ENCODE results near the gene PDZRN4. TPM values are rescaled to one million over a fixed set of nuclear protein-coding genes. Genes with fewer than 3 reads are reported as not detected.

PDZRN4 gene
- total RNA-seq, 1 experiment from 2014 or later: not detected

GRCh38 chr12:41217727-41218126, 29.6 kb downstream of the PDZRN4 start:
- Histone ChIP-seq H3K9me3 (ENCODE audit: low read depth, low read length, poor library complexity, severe bottlenecking) (no peaks in the 10 kb centered on the region), H3K36me3 (ENCODE audit: insufficient read depth, low read length, poor library complexity, severe bottlenecking) (no peaks in the 10 kb centered on the region), H3K27me3 (replicated peaks; ENCODE audit: insufficient read depth, low read depth, low read length, poor library complexity) (no peaks in the 10 kb centered on the region), H3K4me3 (ENCODE audit: low read depth, low read length, poor library complexity, severe bottlenecking) (no peak overlapping the region), H3K4me1 (ENCODE audit: insufficient read depth, low read length, poor library complexity, severe bottlenecking) (no peaks in the 10 kb centered on the region), H3K27ac (ENCODE audit: low read depth, low read length, poor library complexity, severe bottlenecking) (no peak overlapping the region)
- intact Hi-C loops (cut with micrococcal nuclease; ENCODE audit: unreplicated experiment): no loop called here
- POLR2A ChIA-PET (ENCODE audit: low non-redundant PET): no interaction called here
- CTCF ChIA-PET: no interaction called here
- TF ChIP-seq EZH2 (IDR thresholded peaks at IDR 0.05; ENCODE audit: borderline replicate concordance, low read depth, low read length, poor library complexity, severe bottlenecking): no peak
- TF ChIP-seq, protein P1, sequence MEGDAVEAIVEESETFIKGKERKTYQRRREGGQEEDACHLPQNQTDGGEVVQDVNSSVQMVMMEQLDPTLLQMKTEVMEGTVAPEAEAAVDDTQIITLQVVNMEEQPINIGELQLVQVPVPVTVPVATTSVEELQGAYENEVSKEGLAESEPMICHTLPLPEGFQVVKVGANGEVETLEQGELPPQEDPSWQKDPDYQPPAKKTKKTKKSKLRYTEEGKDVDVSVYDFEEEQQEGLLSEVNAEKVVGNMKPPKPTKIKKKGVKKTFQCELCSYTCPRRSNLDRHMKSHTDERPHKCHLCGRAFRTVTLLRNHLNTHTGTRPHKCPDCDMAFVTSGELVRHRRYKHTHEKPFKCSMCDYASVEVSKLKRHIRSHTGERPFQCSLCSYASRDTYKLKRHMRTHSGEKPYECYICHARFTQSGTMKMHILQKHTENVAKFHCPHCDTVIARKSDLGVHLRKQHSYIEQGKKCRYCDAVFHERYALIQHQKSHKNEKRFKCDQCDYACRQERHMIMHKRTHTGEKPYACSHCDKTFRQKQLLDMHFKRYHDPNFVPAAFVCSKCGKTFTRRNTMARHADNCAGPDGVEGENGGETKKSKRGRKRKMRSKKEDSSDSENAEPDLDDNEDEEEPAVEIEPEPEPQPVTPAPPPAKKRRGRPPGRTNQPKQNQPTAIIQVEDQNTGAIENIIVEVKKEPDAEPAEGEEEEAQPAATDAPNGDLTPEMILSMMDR (conservative IDR thresholded peaks at IDR 0.05; ENCODE audit: low read depth, low read length): no peak
- BruUV-seq (replicated peaks): no TSS peak
- DNase-seq (ENCODE audit: low spot score): no peak

GRCh38 chr12:41220931-41221330, 32.8 kb downstream of the PDZRN4 start:
- intact Hi-C loops (cut with micrococcal nuclease; ENCODE audit: unreplicated experiment): no loop called here
- Histone ChIP-seq H3K4me3 (ENCODE audit: low read depth, low read length, poor library complexity, severe bottlenecking) (no peak overlapping the region), H3K27ac (ENCODE audit: low read depth, low read length, poor library complexity, severe bottlenecking) (no peak overlapping the region), H3K9me3 (ENCODE audit: low read depth, low read length, poor library complexity, severe bottlenecking) (no peaks in the 10 kb centered on the region), H3K27me3 (replicated peaks; ENCODE audit: insufficient read depth, low read depth, low read length, poor library complexity) (no peaks in the 10 kb centered on the region), H3K36me3 (ENCODE audit: insufficient read depth, low read length, poor library complexity, severe bottlenecking) (no peaks in the 10 kb centered on the region), H3K4me1 (ENCODE audit: insufficient read depth, low read length, poor library complexity, severe bottlenecking) (no peaks in the 10 kb centered on the region)
- BruUV-seq (replicated peaks): no TSS peak
- CTCF ChIA-PET: no interaction called here
- DNase-seq (ENCODE audit: low spot score): no peak
- POLR2A ChIA-PET (ENCODE audit: low non-redundant PET): no interaction called here
- no peak for TF ChIP-seq EZH2 (IDR thresholded peaks at IDR 0.05; ENCODE audit: borderline replicate concordance, low read depth, low read length, poor library complexity, severe bottlenecking)
- TF ChIP-seq, protein P1 (conservative IDR thresholded peaks at IDR 0.05; ENCODE audit: low read depth, low read length): no peak

GRCh38 chr12:41221491-41221890, 33.4 kb downstream of the PDZRN4 start:
- H3K27ac ChIP-seq (ENCODE audit: low read depth, low read length, poor library complexity, severe bottlenecking): no peak overlapping the region
- no peak for DNase-seq (ENCODE audit: low spot score)
- no peak for TF ChIP-seq EZH2 (IDR thresholded peaks at IDR 0.05; ENCODE audit: borderline replicate concordance, low read depth, low read length, poor library complexity, severe bottlenecking)
- TF ChIP-seq, protein P1 (conservative IDR thresholded peaks at IDR 0.05; ENCODE audit: low read depth, low read length): no peak
- no peaks in the 10 kb centered on the region for H3K27me3 ChIP-seq (replicated peaks; ENCODE audit: insufficient read depth, low read depth, low read length, poor library complexity)
- BruUV-seq (replicated peaks): no TSS peak
- ChIA-PET POLR2A (ENCODE audit: low non-redundant PET) (no interaction called here), CTCF (no interaction called here)
- no peak overlapping the region for H3K4me3 ChIP-seq (ENCODE audit: low read depth, low read length, poor library complexity, severe bottlenecking)
- H3K4me1 ChIP-seq (ENCODE audit: insufficient read depth, low read length, poor library complexity, severe bottlenecking): no peaks in the 10 kb centered on the region
- intact Hi-C loops (cut with micrococcal nuclease; ENCODE audit: unreplicated experiment): no loop called here
- H3K36me3 ChIP-seq (ENCODE audit: insufficient read depth, low read length, poor library complexity, severe bottlenecking): no peaks in the 10 kb centered on the region
- no peaks in the 10 kb centered on the region for H3K9me3 ChIP-seq (ENCODE audit: low read depth, low read length, poor library complexity, severe bottlenecking)
